Activated CD4-positive, CD25-positive, alpha-beta regulatory T cell (primary cell): ENCODE measurements around the gene ZFP36L1.
"Not testable (repeated sequence)": the region's sequence is repeated elsewhere in the genome, so short reads cannot be mapped to it uniquely, and the experiment has no call there.

Experiments used
- DNase-seq, 4 experiments: peaks; one replicate each; lab custom pipeline; 2025; lab: John Stamatoyannopoulos, UW

Gene ZFP36L1

DNA sequence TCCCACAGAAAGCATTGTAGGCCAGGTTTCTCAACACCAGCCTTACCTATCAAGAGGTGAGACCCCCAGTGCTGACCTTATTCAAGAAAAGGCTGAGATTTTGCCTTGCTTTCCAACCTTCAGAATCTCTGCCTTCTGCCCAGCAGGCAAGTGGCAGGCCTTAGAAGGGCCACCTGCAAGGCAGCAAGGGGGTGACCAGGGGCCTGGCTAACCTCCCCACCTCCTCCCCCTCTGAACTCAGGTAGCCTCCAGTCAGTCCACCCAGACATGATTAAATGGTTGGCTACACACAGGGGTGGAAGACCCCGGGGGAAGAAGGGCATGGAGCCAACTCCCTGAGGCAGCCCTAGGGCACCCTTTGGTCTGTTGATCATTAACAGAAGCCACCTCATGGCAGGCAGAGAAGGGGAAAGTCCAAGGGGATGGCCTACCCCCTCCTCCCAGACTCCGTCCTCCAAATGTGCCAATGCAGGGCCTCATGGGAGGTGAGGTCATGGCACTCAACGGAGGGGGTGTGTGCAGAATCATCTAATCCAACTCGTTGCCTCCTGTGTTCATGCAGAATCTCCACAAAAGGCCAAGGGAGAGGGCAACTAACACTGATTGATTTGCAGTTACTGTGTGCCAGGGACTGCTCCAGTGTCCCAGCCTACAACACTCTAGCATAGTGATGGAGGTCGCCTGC, 8.5 kb downstream of the ZFP36L1 start:
- DNase-seq, result no peak

DNA sequence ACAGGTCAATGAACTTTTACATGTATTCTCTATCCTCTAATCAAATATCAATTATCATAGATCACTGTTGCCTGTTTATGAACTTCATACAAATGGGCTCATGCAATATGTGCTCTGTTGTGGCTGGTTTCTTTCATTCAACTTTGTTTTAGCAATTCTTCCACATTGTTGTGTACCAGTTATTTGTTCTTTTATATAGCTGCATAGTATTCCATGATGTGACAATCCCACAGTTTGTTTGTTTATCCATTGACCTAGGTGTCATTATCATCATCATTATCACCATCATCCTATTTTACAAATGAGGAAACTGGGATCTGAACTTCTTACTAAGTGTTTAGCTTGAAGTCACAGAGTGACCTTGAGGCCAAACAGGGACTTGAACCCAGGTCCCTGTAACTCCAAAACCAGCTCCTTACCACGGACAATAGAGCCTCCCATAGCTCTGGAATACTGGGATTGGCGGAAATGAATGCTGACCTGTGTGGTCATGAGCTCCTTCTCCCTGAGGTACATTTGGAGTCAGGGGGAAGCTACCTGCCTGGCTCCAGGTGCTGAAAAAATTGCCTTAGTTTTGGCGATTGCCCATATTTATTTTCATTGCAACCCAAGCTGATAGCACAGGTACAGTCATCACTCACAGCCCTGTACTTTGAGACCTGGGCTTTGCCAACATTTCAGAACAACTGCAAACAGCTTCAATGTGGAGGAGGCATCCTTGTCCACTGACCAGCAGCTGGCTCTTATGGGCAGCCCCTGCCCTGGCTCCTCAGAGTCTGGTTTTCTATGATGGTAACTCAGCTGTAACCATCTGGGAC, 9.2 kb downstream of the ZFP36L1 start:
- DNase-seq, result no peak

DNA sequence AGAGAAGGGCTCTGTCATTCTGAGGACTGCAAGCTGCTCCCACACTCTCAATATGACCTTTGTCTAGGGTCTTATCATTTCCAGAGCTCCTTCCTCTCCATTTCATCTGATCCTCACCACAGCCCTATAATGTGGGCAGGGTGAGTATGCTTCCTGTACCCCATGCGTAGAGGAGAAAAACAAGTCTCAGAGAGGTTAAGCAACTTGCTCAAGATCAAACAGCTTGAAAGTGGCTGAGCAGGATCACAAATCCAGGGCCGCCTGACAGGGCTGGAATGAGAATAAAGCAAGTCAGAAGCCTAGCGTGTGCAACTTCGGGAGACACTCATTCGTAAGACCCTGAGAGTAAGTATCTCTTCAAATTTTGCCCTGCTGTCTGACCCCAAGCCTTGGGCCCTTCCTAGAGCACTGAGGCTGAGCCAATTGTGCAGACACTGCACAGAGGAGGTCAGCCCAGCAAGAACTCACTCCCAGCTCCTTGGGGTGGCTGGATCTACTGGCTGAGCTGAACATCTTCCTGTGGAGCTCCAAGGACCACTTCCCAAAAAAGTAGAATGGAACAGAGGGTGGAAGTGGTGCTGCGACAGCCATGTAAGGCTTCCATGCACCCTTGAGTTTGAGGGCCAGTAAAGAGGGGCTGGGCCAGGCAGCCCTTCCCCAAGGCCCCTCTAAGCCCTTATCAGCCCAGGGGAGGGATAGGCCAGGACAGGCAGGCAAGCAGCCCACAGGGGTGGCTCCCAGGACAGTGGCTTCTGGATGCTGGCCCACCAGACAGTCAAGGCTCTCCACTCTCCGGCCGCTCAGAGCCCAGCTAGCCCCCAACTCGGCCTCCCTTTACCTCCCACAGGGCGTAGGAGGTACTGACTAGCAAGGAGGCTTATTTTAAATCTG, 10.5 kb downstream of the ZFP36L1 start:
- DNase-seq, result no peak

DNA sequence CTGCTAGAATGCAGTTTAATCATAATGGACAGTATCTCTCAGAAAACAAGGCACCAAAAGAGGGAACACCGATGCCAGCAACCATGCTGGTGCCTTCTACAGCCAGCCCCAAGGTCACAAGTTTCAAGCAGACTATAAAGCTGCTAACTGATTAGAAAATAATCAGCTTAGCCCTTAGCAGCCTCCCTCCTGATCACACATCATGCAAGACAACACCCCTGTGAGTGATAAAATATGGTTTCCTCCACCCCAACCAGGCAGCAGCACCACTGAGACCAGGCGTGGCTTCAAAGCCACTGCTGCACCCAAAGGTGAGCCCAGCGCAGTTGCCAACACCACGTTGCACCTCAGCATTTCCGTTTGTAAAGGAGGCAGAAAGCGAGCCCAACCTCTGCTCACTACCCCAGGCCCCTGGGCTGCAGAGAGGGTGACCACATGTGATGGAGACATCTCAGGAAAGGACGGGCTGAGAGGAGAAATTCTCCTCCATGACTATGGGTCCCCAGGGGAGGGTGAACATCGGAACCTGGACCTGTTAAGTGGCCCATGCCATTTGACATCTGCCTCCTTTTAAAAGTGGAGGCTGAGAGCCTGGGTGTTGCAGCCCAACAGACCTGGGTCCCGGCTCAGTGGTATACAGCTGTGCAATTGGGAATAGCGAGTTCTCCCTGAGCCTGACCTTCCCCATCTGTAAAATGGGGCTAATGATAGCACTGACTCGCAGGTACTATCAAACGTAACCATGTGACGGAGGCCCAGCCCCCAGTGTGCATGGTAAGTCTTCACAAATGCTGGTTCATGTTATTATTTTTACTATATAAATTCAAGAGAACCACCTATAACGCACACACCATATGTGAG, 11.5 kb downstream of the ZFP36L1 start:
- peak in 2 of 4 experiments; percentile 48 to 53 for DNase-seq

DNA sequence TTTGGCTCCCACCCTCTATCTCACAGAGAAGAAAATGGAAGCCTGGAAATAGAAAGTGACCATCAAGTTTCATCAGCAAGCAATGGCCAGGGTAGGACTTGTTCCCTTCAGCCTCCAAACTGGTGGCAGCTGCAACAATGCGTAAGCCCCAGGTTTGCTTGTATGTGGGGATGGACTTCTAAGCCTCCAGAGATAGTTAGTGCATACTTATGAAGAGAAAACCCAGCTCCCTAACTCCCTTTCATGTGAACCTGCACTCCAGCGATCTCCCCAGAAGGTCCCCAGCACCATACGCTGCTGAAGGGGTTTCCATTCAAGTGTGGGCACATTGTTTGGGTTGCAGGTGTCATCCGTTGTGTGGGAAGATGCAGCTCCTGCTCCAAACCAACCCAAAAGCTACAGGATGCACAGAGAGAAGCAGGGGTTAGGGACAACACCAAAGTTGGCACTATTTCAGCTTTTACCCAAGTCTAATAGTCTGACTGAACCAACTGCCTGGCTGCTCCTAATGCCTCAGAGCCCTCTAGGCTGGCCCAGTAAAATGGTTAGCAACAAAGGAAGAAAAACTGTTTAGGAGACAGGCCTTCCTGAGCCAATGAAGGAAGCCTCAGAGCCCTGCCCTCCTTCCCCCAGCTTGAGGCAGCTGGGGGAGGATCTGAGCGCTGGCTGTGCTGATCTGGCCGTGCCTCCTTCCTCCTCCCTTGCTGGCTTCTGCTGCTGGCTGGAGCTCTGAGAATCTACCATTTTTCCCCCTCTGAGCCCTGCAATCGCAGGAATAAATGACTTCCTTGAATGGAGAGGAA, 12.3 kb downstream of the ZFP36L1 start:
- no peak for DNase-seq

DNA sequence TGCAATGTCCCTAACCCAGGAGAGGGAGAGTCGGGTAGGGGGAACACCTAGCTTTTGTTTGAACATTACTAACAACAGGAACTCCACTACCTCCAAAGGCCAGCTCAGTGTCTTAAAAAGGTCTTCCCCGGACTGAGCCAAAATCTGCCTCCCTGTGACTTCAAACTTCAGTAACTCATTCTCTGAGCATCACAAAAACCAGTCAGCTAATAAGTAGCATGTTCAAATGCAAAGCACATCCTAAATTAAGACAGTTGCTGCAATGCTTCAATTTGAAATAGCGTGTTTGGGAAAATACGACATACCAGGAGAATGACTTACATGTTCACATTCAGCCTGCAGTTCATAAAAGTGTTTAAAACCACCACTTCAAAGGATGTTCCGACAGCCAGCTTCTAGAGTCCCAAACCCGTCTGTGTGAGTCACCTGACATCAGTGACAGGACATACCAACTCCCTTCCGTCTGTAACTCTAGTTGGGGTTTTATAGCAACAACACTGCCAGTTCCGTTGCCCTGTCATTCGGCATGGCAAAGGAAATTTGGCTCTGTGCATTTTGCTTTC, 13.0 kb downstream of the ZFP36L1 start:
- DNase-seq, result peak in 2 of 4 experiments; percentile 32 to 44

DNA sequence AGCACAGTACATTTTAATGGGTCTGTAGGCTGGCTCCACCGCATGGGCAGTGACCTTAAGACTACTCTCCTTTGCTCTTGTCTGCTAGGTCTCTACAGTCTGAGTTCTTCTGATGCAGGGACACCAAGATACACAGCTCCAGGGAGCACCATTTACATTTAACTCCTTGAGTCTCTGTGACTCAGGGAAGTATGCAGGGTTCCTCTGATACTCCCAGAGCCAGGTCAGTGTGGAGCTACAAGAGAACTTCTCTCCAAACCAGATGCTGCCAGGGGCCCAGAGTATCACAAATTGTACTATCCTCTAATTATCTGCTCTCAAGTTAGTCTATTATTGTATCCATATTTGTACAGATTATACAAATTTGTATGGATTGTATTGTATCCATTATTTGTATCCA, 15.2 kb downstream of the ZFP36L1 start:
- no peak for DNase-seq

DNA sequence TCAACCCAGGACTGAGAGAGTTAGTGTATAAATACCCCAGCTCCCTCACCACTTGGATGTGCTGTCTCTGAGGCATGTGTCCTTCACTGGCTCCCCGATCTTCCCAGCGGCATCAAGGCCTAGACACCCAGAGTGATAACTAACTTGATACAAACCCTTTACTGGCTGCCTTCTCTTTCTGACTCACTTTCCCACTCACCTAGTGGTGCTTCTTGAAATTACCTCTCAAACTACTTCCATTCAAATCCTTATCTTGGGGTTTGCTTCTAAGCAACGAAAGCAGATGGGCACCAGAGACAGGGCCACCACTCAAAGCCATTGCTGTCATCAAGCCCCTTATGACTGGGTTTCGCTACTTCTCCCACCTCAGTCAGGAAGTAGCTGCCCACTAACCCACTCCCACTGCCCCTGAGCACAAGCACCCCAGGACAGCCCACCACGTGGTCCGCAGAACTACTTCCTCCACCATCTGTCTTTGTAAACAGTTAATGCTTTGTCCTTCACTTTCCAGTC, 17.2 kb downstream of the ZFP36L1 start:
- no peak for DNase-seq

DNA sequence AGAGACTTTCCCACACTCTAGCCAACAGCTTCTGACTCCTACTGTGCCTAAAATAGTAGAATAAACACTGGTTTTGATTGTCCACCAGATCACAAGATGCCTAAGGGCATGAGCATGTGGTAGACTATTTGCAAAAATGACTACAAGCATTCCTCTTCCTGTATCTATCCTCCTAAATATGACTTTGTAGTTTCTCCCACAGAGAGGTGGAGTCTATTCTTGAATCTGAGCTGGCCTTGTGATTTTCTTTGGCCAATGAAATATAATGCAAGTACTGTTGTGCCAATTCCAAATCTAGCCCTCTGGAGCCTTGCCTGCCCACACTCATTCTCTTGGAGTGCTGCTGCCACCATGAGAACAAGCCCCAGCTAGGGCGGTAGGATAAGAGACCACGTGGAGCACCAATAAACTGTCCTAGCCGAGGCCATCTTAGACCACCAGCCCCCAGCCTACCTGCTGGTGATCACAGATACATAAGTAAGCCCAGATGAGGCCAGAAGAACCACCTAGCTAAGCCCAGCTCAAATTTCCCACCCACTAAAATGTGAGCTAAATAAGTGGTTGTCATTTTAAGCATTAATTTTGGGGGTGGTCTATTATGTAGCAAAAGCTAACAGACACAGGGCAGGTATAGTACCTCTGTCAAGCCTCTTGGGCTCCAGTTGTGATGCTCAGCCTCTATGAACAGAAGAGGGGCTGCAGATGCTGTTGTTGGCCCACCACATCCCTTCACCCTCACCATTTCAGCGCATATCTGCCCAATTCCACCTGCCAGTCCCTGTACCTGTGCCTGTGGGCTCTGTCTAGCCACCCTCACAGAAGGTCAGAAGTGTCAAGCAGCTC, 17.9 kb downstream of the ZFP36L1 start:
- no peak for DNase-seq

DNA sequence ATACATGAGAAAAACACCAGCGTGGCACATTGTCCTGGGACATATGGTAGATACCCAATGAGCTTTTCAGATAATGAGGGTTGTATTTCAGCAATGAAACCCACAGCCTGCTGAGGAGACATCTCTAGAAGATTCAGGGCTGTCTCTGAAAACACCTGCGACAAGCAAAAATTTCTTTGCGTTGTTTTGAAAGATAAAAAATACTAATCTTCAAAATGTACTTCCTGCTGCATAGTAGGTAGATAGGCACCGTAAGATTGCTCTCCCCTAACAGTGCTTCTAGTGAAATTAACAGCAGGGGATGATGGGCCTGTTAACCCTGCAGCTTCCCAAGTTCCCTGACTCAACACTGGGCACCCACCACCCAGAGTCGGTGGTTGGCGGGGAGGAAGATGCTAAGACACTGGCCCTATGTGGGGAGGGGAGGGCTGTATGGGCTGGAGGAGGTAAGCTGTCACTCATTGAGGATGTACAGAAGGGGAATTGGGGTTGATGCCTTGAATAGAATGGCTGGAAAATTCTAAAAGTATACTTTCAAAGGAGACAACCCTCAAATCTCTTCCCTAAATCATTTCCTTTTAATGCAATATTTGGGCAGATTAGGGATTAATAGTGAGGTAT, 20.0 kb downstream of the ZFP36L1 start:
- DNase-seq, result no peak

DNA sequence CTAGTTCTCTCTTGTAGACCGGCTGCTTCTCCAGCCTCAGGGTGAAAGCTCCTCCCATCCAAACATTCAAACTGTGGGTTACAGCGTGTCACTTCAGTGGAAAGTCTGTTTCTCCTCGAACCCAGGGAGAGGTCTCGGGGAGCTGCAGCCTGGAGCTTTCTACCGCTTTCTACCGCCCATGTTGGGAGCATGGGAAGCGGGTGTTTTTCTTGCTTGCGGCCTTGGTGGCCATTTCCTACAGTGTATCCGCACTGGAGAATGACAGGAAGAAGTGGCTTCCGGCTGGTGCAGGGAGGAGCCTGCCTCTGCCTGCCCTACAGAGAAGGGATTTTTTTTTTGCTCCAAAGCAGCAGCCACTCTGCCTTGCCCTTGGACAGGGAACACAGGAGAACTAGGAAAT, 21.2 kb downstream of the ZFP36L1 start:
- no peak for DNase-seq

DNA sequence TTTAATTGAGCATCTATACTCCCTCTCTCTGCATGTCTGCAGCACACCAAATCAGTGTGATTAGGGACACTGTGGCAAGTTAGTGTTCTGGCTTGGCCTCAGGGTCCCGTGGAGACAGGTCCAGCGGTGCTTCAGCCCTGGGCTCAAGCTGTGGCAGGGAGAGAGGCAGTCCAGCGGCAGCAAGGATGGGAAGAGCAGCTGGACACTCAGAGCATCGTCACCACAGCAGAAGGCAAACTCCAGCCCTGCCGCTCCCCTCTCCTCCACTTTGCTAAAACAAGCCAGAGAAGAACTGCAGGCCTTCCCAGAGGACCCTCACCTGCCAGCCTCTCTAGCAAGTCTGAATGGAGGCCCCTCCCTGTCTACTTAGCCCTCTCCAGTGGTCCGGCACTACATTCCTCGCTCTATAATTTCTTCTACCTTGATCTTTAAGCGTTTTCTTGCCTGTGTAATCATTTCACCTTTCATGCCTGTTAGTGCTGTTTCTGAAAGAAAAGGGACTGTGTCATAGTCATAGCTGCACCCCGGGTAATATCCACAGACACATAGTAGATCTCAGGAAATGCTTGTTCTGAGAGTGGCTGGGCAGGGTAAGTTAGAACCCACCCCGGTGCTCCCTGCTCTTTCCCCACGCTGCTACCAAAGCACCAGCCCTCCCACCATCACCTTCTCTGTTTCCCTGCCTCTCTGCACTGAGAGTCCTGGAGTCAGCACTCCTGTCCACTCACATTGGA, 22.1 kb downstream of the ZFP36L1 start:
- no peak for DNase-seq

DNA sequence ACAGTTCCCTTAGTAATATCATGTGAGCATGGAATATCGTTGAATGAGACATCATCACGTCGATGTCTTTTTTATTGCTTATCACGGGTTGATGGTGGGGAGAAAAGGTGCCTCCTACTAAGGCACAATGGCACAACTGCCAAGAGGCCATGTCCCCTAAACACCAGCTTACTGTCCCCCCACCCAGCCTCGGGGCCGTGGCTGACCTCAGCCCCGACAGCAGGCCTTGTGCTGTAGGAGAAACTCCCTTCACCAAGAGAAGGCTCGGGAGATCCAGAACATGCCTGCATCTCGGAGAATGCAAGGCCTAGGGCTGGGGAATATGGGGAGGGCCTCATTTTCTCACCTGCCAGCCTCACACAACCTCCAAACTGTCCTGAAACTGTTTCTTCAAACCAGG, 22.8 kb downstream of the ZFP36L1 start:
- no peak for DNase-seq

DNA sequence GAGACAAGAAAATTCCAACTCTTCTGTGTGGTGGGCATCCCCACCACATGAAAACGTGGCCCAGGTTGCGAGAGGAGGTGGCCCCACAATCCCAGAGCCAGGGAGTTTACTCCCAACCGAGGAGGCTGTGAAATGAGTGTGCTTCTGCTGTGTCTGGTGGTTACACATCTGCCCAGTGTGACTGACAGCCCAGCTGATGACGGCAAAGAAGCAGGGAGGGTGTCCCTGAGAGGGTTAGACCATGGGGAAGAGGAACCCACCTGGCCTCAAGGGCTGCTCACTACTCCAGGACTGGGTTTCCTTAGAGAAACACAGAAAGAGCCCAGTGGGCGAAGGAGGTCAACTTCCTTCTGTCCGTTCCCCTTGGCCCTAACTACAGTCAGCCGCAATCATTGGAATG, 24.6 kb downstream of the ZFP36L1 start:
- no peak for DNase-seq

DNA sequence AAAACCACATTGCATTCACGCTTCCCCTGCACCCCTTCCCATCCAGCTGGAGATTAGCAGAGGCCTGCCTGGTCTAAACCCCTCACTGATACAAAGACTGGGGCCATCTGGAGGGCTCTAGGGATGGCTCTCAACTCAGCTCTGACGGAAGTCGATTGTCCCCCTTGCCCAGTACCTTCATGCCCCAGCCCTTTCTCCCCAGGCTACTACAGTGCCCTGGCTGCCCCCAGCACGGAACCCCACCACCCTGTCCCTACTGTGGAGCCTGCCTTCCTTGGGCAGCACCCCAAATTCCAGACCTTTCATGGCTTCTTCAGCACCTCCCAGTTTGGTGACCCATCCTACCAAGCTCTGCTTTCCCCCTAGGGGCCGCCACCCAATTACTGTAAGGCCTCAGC, 25.6 kb downstream of the ZFP36L1 start:
- no peak for DNase-seq

DNA sequence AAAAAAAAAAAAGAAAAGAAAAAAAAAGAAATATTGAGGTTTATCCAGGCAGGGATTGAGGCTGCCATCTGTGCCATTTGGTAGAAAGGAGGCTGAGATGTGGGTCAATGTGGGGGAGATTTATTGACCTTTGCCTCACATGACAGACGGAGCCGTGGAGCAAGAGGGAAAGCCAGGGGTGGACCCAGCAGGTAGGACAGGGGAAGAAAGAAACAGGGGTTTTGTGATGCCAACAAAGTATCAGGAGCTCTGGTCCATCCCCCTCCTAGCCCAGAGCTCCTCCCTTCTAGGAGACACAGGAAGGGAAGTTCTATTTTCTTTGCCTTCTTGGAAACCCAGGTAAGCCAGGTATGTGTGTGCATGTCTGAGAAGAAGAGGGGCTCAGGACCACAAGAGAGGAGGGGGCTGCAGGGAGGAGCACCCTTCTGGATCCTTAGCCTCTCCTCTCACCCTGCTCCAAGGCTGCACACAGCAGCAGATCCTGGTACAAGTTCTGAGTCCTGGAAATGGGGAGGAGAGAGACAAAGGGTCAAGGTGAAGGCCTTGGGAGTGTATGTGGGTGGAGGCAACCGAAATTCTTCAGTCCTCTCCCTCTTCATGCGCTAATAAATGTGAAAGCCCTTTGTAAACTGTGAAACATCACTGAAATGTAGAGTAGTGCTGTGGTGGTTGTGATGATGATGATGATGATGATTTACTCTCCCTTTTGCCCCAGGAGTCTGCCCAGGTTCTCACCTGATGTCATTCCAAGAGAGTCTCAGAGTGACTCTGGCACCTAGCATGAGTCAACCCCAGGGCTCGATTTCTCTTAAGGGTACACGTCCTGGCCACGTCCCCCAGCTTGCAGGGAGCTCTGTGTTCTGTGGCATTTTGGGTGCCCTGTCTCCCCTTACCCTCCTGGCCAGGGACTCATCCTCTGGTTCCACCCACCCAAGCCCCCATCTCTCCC, 26.3 kb downstream of the ZFP36L1 start:
- no peak for DNase-seq

DNA sequence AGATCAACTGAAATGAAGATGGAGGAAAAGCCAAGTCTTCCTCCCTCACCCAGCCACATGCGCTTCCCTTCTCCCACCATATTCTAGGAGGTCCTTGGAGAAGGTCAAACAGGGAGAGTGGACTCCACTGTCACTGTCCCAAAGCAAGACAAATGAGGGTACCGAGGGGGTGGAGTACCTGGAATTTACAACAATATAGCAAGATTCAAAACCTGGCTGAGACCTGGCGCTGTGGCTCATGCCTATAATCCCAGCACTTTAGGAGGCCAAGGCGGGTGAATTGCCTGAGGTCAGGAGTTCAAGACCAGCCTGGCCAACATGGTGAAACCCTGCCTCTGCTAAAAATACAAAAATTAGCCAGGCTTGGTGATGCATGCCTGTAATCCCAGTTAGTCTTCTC, 29.0 kb downstream of the ZFP36L1 start:
- DNase-seq, result not testable (repeated sequence)
